ENCODE measurements around the gene RPL19.
A peak's percentile ranks its signal among the peaks of the same experiment; 100 is the strongest.

Gene RPL19

GRCh38 chr17:39178536-39178935 is 21.5 kb upstream of the RPL19 start:
- H3K4me3 ChIP-seq (replicated peaks in 1 of 2; ENCODE audit: low read depth in 2 of 2, low read length in 2 of 2) = no peak overlapping the region
- peak in 1 of 2 donors; percentile 58 for DNase-seq (ENCODE audit: low read depth in 2 of 2)
- TF ChIP-seq, protein P1, sequence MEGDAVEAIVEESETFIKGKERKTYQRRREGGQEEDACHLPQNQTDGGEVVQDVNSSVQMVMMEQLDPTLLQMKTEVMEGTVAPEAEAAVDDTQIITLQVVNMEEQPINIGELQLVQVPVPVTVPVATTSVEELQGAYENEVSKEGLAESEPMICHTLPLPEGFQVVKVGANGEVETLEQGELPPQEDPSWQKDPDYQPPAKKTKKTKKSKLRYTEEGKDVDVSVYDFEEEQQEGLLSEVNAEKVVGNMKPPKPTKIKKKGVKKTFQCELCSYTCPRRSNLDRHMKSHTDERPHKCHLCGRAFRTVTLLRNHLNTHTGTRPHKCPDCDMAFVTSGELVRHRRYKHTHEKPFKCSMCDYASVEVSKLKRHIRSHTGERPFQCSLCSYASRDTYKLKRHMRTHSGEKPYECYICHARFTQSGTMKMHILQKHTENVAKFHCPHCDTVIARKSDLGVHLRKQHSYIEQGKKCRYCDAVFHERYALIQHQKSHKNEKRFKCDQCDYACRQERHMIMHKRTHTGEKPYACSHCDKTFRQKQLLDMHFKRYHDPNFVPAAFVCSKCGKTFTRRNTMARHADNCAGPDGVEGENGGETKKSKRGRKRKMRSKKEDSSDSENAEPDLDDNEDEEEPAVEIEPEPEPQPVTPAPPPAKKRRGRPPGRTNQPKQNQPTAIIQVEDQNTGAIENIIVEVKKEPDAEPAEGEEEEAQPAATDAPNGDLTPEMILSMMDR (IDR thresholded peaks at IDR 0.05; ENCODE audit: low read depth, low read length) = no peak

DNA sequence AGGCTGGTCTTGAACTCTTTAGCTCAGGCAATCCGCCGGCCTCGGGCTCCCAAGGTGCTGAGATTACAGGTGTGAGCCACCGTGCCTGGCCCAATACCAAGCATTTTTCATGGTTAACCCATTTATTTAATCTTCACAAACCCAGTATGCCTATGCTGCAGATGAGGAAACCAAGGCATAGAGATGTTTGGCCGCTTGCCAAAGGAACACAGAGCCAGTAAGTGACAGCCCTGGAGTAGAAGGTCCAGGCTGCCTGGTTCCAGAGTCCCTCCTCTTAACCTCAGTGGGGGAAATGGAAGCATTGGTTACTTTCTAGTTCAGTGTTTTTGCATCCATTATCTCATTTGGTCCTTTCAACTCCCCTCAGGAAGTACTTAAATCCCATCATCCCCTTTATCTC is 18.8 kb upstream of the RPL19 start:
- TF ChIP-seq, protein P1 (IDR thresholded peaks at IDR 0.05; ENCODE audit: low read depth, low read length) = no peak

GRCh38 chr17:39183045-39183444 is 17.0 kb upstream of the RPL19 start:
- DNase-seq (ENCODE audit: low read depth in 2 of 2) = no peak
- H3K4me3 ChIP-seq (replicated peaks in 1 of 2; ENCODE audit: low read depth in 2 of 2, low read length in 2 of 2) = no peak overlapping the region
- TF ChIP-seq, protein P1 (IDR thresholded peaks at IDR 0.05; ENCODE audit: low read depth, low read length) = no peak

More for the DNA sequence above, 18.8 kb upstream of the RPL19 start:
- DNase-seq (ENCODE audit: low read depth in 2 of 2) = no peak
- no peak overlapping the region for H3K4me3 ChIP-seq (replicated peaks in 1 of 2; ENCODE audit: low read depth in 2 of 2, low read length in 2 of 2)

DNA sequence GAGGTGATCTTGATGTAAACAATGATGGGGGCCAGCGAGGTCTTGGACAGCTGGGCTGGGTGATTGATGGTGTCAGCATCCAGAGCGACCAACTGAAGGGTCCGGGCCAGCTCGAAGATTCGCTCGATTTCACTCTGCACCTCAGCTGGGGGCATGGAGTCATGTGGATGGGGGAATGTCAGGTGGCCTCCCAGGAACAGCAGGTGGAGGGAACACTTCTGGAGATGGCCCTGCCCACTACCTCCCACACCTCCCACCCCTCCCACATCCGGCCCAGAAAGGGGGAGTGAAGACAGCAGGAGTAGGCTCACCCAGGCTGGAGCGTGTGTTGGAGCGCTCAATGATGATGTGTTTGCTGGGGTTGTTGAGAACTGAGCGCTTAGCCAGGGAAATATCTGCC is 16.4 kb upstream of the RPL19 start:
- no peak for DNase-seq (ENCODE audit: low read depth in 2 of 2)
- TF ChIP-seq, protein P1 (IDR thresholded peaks at IDR 0.05; ENCODE audit: low read depth, low read length) = no peak
- H3K4me3 ChIP-seq (replicated peaks in 1 of 2; ENCODE audit: low read depth in 2 of 2, low read length in 2 of 2) = no peak overlapping the region

DNA sequence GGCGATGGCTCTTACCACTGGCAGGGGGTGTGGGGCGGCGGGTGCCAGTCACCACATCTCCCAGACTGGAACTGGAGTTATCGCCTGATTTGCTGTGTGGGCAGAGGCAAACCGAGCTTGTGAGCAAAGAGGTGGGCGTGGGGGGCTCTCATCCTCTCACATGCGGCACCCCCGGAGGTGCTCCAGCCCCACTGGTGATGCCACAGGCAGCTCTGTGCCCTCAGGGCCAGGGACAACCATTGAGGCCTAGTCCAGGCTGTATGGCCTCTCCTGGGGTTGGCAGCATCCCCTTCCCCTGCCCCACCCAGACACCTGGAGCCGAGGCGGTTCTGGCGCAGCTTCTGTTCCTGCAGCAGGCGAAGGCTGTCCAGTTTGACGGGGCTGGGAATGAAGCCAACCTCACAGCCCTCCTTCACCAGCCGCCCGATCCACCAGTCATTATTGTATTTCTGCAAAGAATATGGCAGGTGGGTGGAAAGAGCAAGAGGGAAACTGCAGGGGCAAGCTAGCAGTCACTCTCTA is 13.5 kb upstream of the RPL19 start:
- no peak for DNase-seq (ENCODE audit: low read depth in 2 of 2)
- TF ChIP-seq, protein P1 (IDR thresholded peaks at IDR 0.05; ENCODE audit: low read depth, low read length) = no peak
- H3K4me3 ChIP-seq (replicated peaks in 1 of 2; ENCODE audit: low read depth in 2 of 2, low read length in 2 of 2) = no peak overlapping the region

DNA sequence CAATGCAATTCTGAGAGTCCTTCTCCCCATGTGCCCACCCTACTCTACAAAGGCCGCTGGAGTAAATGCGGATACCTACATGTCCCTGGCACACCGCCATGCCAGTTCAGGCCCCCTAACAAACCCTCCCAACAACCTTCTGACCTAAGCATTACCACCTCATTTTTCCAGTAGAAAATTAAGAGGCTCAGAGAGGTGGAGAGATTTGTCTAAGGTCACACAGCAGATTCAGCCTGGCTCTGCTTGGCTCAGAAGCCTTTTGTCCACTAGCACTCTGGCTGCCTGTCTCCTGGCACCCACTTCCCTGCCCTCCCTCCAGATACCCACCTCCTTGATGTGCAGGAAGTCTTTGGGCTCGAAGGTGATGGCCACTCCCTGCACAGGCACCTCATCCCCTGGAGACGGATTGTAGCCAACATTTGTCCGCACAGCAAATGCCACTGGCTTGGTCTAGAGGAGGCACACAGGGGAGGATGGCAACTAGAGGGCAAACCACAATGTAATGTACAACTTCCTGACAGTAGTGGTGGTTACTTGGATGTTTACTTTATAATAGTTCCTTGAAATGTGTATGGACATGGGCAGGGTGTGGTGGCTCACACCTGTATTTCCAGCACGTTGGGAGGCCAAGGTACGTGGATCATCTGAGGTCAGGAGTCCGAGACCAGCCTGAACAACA is 12.8 kb upstream of the RPL19 start:
- no peak for DNase-seq (ENCODE audit: low read depth in 2 of 2)
- H3K4me3 ChIP-seq (replicated peaks in 1 of 2; ENCODE audit: low read depth in 2 of 2, low read length in 2 of 2) = no peak overlapping the region
- TF ChIP-seq, protein P1 (IDR thresholded peaks at IDR 0.05; ENCODE audit: low read depth, low read length) = no peak

All from cardiac fibroblast (primary cell).